OCI-LY1 (cell line): ENCODE measurements around the gene TNFRSF6B.

Experiments
- H2AFZ ChIP-seq: fragments of 200-600 bp; sonication (generic), shearing (Covaris generic); 2 replicates; pipeline ENCODE4 v1.6.0; 2014; ENCODE audit warnings: antibody characterized with exemption, mild to moderate bottlenecking, low read length
- H3F3A ChIP-seq: fragments of 200-600 bp; sonication (generic), shearing (Covaris generic); 2 replicates; pipeline ENCODE4 v1.6.0; 2014; ENCODE audit warnings: mild to moderate bottlenecking, antibody characterized with exemption, low read length, moderate library complexity; ENCODE audit not compliant: insufficient read depth
- H3K27ac ChIP-seq: fragments of 200-600 bp; sonication (generic); 2 replicates; pipeline ENCODE4 v1.5.1; 2014; ENCODE audit warnings: low read length, mixed run types, mild to moderate bottlenecking, low read depth; ENCODE audit not compliant: poor library complexity, severe bottlenecking
- H3K27me3 ChIP-seq: fragments of 200-600 bp; sonication (generic); 2 replicates; pipeline ENCODE4 v1.6.0; 2014; ENCODE audit warnings: antibody characterized with exemption, mild to moderate bottlenecking, low read length, moderate library complexity; ENCODE audit not compliant: insufficient read depth
- H3K36me3 ChIP-seq: fragments of 200-600 bp; sonication (generic); 2 replicates; pipeline ENCODE4 v1.6.1; 2014; ENCODE audit warnings: mild to moderate bottlenecking, antibody characterized with exemption, low read length, moderate library complexity, mixed read lengths; ENCODE audit not compliant: insufficient read depth
- H3K4me1 ChIP-seq: fragments of 200-600 bp; sonication (generic); 2 replicates; pipeline ENCODE4 v1.5.1; 2014; ENCODE audit warnings: mild to moderate bottlenecking, low read length, moderate library complexity; ENCODE audit not compliant: insufficient read depth, severe bottlenecking
- H3K4me2 ChIP-seq: fragments of 200-600 bp; sonication (generic), shearing (Covaris generic); 2 replicates; pipeline ENCODE4 v1.6.1; 2014; ENCODE audit warnings: low read length
- H3K4me3 ChIP-seq: fragments of 200-600 bp; sonication (generic); 2 replicates; pipeline ENCODE4 v1.5.1; 2014; ENCODE audit warnings: low read length, low read depth, mild to moderate bottlenecking, mixed read lengths; ENCODE audit not compliant: poor library complexity, severe bottlenecking
- H3K79me2 ChIP-seq: fragments of 200-600 bp; shearing (Covaris generic); 2 replicates; pipeline ENCODE4 v1.6.1; 2016; ENCODE audit warnings: mixed run types, low read length, mixed read lengths; ENCODE audit not compliant: insufficient read depth
- H3K9ac ChIP-seq: fragments of 200-600 bp; sonication (generic), shearing (Covaris generic); 2 replicates; pipeline ENCODE4 v1.6.1; 2014; ENCODE audit warnings: mild to moderate bottlenecking, low read length, mixed read lengths
- H3K9me2 ChIP-seq: fragments of 200-600 bp; sonication (generic), shearing (Covaris generic); 2 replicates; pipeline ENCODE4 v1.6.1; 2014; ENCODE audit warnings: low read depth, mild to moderate bottlenecking, low read length, mixed read lengths
- H3K9me3 ChIP-seq: fragments of 200-600 bp; shearing (Covaris generic); 2 replicates; pipeline ENCODE4 v1.6.1; 2014; ENCODE audit warnings: low read length, mixed read lengths
- H4K20me1 ChIP-seq: fragments of 200-600 bp; sonication (generic), shearing (Covaris generic); 2 replicates; pipeline ENCODE4 v1.6.0; 2016; ENCODE audit warnings: mild to moderate bottlenecking, low read length; ENCODE audit not compliant: insufficient read depth
- EZH2 ChIP-seq: fragments of 200-600 bp; sonication (generic), shearing (Covaris generic); IDR thresholded peaks from 2 replicates; pipeline ENCODE4 v1.8.0; 2017; ENCODE audit warnings: borderline replicate concordance, mixed run types, mild to moderate bottlenecking, antibody characterized with exemption, low read length, moderate library complexity, mixed read lengths
- TF ChIP-seq, protein P1 (sequence below): fragments of 200-600 bp; sonication (generic), shearing (Covaris generic); IDR thresholded peaks from 2 replicates; pipeline ENCODE4 v1.5.1; 2017; ENCODE audit warnings: mild to moderate bottlenecking, antibody characterized with exemption, low read length, moderate library complexity, mixed read lengths

TNFRSF6B gene

DNA sequence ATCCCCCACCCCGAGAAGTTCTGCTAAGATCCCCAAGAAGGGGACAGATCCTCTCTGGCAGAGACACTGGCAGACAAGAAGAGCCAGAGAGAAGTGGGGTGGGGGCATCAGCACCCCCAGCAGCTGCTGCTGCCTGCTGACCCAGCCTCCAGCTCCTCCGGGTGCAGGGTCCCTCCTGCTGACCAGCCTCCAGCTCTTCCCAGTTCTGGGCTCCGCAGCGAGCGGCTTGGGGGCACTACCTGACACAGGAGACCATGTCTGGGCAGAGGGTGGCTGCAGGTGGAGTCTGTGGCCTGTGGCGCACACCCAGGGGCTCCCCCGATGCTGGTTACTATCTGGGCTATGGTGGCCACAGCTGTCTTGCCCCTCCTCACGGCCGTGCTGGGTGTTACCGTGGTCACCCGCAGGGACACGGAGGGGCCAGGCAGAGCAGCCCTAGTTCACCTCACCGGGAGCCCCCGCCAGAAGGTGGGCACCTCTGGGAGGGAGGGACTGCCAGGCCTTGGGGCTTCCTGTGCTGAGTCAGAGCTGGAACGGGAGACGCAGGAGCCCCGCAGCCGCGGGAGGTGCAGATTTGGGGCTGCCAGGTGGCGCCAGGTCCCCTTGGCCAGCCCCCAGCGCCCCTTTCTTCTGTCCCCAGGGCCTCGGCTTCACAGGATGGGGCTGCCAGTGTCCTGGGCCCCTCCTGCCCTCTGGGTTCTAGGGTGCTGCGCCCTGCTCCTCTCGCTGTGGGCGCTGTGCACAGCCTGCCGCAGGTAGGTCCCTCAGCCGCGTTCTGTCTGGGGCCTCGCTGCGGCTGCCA, 40.6 kb downstream of the TNFRSF6B start:
- Histone ChIP-seq H2AFZ (no peak overlapping the region), H3F3A (no peaks in the 10 kb centered on the region; the same call in 1 of the 2 replicates), H3K79me2 (no peaks in the 10 kb centered on the region), H4K20me1 (no peaks in the 10 kb centered on the region), H3K9ac (peak overlapping the region; percentile 49), H3K9me3 (no peaks in the 10 kb centered on the region), H3K27me3 (no peaks in the 10 kb centered on the region; the same call in 1 of the 2 replicates), H3K4me1 (peaks cover 39% of the 10 kb centered on the region), H3K4me3 (peak overlapping the region; percentile 42), H3K4me2 (peak overlapping the region; percentile 55), H3K9me2 (no peaks in the 10 kb centered on the region), H3K36me3 (peaks cover 29% of the 10 kb centered on the region), H3K27ac (peak overlapping the region; percentile 72)
- TF ChIP-seq EZH2 = no peak
- TF ChIP-seq, protein P1, sequence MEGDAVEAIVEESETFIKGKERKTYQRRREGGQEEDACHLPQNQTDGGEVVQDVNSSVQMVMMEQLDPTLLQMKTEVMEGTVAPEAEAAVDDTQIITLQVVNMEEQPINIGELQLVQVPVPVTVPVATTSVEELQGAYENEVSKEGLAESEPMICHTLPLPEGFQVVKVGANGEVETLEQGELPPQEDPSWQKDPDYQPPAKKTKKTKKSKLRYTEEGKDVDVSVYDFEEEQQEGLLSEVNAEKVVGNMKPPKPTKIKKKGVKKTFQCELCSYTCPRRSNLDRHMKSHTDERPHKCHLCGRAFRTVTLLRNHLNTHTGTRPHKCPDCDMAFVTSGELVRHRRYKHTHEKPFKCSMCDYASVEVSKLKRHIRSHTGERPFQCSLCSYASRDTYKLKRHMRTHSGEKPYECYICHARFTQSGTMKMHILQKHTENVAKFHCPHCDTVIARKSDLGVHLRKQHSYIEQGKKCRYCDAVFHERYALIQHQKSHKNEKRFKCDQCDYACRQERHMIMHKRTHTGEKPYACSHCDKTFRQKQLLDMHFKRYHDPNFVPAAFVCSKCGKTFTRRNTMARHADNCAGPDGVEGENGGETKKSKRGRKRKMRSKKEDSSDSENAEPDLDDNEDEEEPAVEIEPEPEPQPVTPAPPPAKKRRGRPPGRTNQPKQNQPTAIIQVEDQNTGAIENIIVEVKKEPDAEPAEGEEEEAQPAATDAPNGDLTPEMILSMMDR = no peak

DNA sequence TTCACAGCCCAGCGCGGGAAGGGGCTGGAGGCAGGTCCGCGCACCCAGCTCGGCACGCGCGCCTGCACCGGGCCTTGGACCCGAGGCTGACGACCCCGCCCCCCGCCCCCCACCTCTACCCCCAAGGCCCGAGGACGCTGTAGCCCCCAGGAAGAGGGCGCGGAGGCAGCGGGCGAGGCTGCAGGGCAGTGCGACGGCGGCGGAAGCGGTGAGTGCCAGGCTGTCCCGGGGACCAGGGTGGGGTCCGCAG, 41.2 kb downstream of the TNFRSF6B start:
- Histone ChIP-seq H3K9me3 (no peaks in the 10 kb centered on the region), H3K9me2 (no peaks in the 10 kb centered on the region), H3K79me2 (no peaks in the 10 kb centered on the region), H4K20me1 (no peaks in the 10 kb centered on the region), H3K4me3 (peak overlapping the region; percentile 42), H2AFZ (no peak overlapping the region), H3K4me1 (peaks cover 39% of the 10 kb centered on the region), H3K36me3 (peaks cover 33% of the 10 kb centered on the region), H3K4me2 (peak overlapping the region; percentile 55), H3F3A (no peaks in the 10 kb centered on the region; the same call in 1 of the 2 replicates), H3K9ac (no peak overlapping the region; the same call in 1 of the 2 replicates), H3K27ac (peak overlapping the region; percentile 72), H3K27me3 (no peaks in the 10 kb centered on the region; the same call in 1 of the 2 replicates)
- TF ChIP-seq, protein P1 = no peak
- TF ChIP-seq EZH2 = no peak

DNA sequence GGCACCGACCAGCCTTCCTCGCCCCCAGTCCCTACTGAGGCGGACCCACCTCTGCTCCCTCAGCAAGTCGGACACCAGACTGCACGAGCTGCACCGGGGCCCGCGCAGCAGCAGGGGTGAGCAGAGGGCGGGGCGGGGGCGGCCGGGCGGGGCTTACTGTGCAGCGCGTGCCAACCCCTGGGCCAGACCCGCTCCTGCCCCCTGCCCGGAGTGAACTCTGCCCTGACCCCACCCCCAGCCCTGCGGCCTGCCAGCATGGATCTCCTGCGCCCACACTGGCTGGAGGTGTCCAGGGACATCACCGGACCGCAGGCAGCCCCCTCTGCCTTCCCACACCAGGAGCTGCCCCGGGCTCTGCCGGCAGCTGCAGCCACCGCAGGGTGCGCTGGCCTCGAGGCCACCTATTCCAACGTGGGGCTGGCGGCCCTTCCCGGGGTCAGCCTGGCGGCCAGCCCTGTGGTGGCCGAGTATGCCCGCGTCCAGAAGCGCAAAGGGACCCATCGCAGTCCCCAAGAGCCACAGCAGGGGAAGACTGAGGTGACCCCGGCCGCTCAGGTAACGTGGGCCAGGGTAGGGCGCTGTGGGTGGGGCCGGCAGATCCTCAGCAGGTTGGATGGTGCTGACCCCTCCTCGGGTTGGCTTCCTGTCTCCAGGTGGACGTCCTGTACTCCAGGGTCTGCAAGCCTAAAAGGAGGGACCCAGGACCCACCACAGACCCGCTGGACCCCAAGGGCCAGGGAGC, 41.7 kb downstream of the TNFRSF6B start:
- H2AFZ ChIP-seq = no peak overlapping the region
- H3K9ac ChIP-seq = no peak overlapping the region; the same call in 1 of the 2 replicates
- H3K27me3 ChIP-seq = no peaks in the 10 kb centered on the region; the same call in 1 of the 2 replicates
- H3K4me2 ChIP-seq = peak overlapping the region; percentile 58
- peak overlapping the region; percentile 42 for H3K4me3 ChIP-seq
- H3K79me2 ChIP-seq = no peaks in the 10 kb centered on the region
- no peak for TF ChIP-seq EZH2
- TF ChIP-seq, protein P1 = no peak
- no peaks in the 10 kb centered on the region for H3K9me2 ChIP-seq
- H3K9me3 ChIP-seq = no peaks in the 10 kb centered on the region
- no peaks in the 10 kb centered on the region; the same call in 1 of the 2 replicates for H3F3A ChIP-seq
- H3K27ac ChIP-seq = no peak overlapping the region
- H4K20me1 ChIP-seq = no peaks in the 10 kb centered on the region
- peaks cover 33% of the 10 kb centered on the region for H3K36me3 ChIP-seq
- peaks cover 39% of the 10 kb centered on the region for H3K4me1 ChIP-seq
